Chondrocyte (in vitro differentiated cells): ENCODE results near the gene GZMM. TPM values are rescaled to one million over a fixed set of nuclear protein-coding genes. Genes with fewer than 3 reads are reported as not detected.

Experiments used
- DNase-seq: peaks from one replicate; pipeline ENCODE4 v3.0.0; 2021; ENCODE audit warnings: mixed read lengths, low spot score
- H3K27ac Mint-ChIP-seq: one replicate; pipeline ENCODE4 v1.8.0; 2021; ENCODE audit warnings: mild to moderate bottlenecking, moderate library complexity, mixed read lengths; ENCODE audit not compliant: unreplicated experiment
- H3K27me3 Mint-ChIP-seq: 2 replicates; pipeline ENCODE4 v1.8.0; 2021; ENCODE audit warnings: low read depth, mixed read lengths
- H3K36me3 Mint-ChIP-seq: 2 replicates; pipeline ENCODE4 v1.8.0; 2021; ENCODE audit warnings: low read depth, mixed read lengths
- H3K4me1 Mint-ChIP-seq: 2 replicates; pipeline ENCODE4 v1.8.0; 2021; ENCODE audit warnings: low read depth, mild to moderate bottlenecking, mixed read lengths
- H3K4me3 Mint-ChIP-seq: one replicate; pipeline ENCODE4 v1.8.0; 2021; ENCODE audit warnings: mild to moderate bottlenecking, moderate library complexity, mixed read lengths; ENCODE audit not compliant: unreplicated experiment
- H3K9me3 Mint-ChIP-seq: 2 replicates; pipeline ENCODE4 v1.8.0; 2021; ENCODE audit warnings: low read depth, mixed read lengths
- total RNA-seq: library from RNA; stranded (reverse); gene quantifications from 3 replicates; pipeline ENCODE4 v1.2.1, GENCODE V29; 2021
- TF ChIP-seq, protein P1 (sequence below): fragments of 200-600 bp; sonication (generic); IDR thresholded peaks from 2 replicates; pipeline ENCODE4 v1.5.0; 2021; ENCODE audit warnings: antibody characterized with exemption, mild to moderate bottlenecking, moderate library complexity

Gene GZMM
- total RNA-seq, 1 donor from 2014 or later, result not detected

DNA sequence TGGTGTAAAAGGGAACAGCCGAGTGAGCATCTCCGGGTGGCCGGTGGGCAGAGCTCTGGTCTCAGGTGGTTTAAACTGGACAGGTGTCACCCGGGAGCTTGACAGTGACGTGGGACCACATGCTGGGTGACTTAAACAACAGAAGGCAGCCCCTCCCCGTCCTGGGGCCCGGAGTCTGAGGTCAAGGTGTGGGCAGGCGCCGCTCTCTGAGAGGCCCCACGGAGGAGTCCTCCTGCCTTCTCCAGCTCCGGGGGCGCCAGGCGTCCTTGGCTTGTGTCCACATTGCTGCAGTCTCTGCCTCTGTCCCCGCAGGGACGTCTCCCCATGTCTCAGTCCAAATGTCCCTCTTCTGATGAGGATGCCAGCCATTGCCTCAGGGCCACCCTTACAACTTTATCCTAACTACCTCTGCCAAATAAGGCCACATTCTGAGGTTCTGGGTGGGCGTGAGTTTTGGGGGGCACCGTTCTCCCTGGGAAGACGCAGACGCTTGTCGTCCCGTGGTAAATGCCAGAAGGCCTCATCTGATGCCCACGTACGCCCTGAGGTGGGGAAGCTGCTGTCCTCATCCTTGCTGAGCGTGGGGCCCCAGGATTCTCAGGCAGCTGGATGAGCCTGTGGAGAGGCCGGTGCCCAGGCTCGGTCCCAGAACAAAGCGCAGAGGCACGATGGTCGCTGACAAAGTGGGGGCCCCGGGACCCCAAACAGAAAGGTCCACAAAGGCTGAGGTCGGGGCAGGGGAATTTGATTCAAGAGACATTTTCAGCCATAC, 12.9 kb downstream of the GZMM start:
- H3K9me3 Mint-ChIP-seq, result no peaks in the 10 kb centered on the region
- H3K4me3 Mint-ChIP-seq, result no peak overlapping the region
- H3K27me3 Mint-ChIP-seq, result no peaks in the 10 kb centered on the region
- TF ChIP-seq, protein P1, sequence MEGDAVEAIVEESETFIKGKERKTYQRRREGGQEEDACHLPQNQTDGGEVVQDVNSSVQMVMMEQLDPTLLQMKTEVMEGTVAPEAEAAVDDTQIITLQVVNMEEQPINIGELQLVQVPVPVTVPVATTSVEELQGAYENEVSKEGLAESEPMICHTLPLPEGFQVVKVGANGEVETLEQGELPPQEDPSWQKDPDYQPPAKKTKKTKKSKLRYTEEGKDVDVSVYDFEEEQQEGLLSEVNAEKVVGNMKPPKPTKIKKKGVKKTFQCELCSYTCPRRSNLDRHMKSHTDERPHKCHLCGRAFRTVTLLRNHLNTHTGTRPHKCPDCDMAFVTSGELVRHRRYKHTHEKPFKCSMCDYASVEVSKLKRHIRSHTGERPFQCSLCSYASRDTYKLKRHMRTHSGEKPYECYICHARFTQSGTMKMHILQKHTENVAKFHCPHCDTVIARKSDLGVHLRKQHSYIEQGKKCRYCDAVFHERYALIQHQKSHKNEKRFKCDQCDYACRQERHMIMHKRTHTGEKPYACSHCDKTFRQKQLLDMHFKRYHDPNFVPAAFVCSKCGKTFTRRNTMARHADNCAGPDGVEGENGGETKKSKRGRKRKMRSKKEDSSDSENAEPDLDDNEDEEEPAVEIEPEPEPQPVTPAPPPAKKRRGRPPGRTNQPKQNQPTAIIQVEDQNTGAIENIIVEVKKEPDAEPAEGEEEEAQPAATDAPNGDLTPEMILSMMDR, result no peak
- H3K36me3 Mint-ChIP-seq, result no peaks in the 10 kb centered on the region
- DNase-seq, result peak; percentile 82
- H3K27ac Mint-ChIP-seq, result no peak overlapping the region
- peaks cover 6% of the 10 kb centered on the region for H3K4me1 Mint-ChIP-seq

DNA sequence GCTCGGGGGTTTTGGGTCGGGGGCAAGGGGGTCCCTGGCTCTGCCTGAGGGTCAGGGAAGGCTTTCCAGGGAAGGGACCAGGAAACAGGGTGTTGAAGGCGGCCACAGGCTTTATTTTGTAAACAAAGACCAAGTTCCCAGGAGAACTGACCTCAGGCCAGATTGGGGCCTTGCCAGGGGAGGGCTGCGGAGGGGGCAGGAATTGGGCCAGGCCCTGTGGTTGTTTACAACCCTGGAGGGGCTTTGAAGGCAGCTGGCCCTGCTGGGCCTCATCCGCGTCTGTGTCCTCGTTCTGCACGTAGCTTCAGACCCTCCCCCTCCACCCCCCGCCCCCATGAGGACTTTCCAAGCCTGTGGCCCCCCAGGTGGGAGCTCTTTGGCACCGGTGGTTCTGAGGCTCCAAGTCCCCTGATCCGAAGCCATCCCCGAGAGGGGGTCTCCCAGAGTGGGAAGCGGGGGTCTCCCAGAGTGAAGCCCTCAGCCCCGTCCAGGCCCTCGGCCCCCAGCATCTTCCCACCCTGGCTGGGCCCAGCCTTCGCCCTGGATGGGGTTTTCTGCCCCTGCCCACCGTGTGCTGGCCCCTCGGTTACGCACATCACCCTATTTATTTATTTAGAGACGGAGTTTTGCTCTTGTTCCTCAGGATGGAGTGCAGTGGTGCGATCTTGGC, 15.1 kb downstream of the GZMM start:
- TF ChIP-seq, protein P1, result no peak
- H3K27ac Mint-ChIP-seq, result no peak overlapping the region

DNA sequence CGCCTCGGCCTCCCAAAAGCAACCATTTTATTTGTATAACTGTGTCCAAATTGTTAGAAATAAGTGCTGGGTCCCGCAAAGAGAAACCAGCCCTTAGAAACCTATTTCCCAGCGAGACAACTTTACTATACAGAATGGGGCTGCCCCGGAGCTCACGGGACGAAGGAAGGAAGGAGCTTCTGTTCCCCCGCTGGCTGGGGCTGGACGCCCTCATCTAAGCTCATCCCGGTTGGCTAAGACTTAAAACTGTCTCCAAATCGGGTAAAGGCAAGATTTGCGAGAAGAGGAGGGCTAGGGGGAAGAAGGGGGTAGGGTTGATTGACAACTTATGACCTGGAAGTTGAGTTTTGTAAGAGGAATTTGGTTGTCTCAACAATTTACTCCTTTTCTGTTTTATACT, 16.3 kb downstream of the GZMM start:
- no peaks in the 10 kb centered on the region for H3K27me3 Mint-ChIP-seq
- H3K4me3 Mint-ChIP-seq, result no peak overlapping the region
- H3K9me3 Mint-ChIP-seq, result no peaks in the 10 kb centered on the region
- H3K4me1 Mint-ChIP-seq, result peaks cover 6% of the 10 kb centered on the region
- DNase-seq, result no peak
- H3K27ac Mint-ChIP-seq, result no peak overlapping the region
- TF ChIP-seq, protein P1, result no peak
- H3K36me3 Mint-ChIP-seq, result no peaks in the 10 kb centered on the region

More for the DNA sequence above, 15.1 kb downstream of the GZMM start:
- H3K27me3 Mint-ChIP-seq, result no peaks in the 10 kb centered on the region
- no peak overlapping the region for H3K4me3 Mint-ChIP-seq
- DNase-seq, result peak; percentile 66
- no peaks in the 10 kb centered on the region for H3K9me3 Mint-ChIP-seq
- H3K36me3 Mint-ChIP-seq, result no peaks in the 10 kb centered on the region
- peaks cover 6% of the 10 kb centered on the region for H3K4me1 Mint-ChIP-seq

DNA sequence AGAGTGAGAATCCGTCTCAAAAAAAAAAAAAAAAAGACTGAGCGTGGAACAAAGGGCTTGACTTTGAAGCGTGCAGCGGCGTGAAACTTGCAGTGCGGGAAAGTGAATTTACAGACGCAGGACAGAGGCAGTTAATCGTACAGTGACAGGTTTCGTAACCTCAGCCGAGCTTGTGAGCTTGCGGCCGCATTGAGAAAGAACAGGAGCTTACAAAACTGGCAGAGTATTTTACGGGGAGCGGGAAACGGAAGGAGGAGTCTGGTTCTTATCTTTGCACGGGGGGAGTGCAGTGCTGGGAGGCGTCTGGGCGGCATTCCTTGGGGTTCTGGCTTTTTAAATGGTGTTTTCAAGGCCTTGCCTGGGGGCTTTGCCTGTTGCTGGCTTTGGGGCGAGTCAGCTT, 22.6 kb downstream of the GZMM start:
- Mint-ChIP-seq H3K27ac (no peak overlapping the region), H3K4me3 (no peak overlapping the region), H3K4me1 (peaks cover 9% of the 10 kb centered on the region), H3K27me3 (no peaks in the 10 kb centered on the region), H3K9me3 (no peaks in the 10 kb centered on the region), H3K36me3 (no peaks in the 10 kb centered on the region)
- TF ChIP-seq, protein P1, result no peak
- DNase-seq, result no peak

DNA sequence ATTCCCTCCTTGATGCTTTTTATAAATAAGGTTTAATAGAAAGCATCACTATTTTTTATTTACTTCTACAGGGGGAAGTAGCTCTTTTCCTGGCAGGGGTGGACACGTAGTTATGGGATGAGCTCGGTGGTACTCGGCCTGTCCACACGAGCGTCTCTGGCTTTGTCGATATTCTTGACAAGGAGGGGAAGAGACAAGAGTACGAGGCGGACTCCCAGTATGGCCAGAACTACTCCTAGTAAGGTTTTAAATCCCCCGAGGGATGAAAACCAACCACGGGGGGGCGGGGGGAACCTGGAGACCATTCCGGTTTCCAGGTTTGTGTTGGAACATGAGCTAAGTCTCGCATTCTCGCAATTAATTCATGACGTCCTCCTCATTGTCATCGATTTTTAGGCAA, 23.0 kb downstream of the GZMM start:
- no peak overlapping the region for H3K4me3 Mint-ChIP-seq
- no peak for DNase-seq
- TF ChIP-seq, protein P1, result no peak
- H3K4me1 Mint-ChIP-seq, result peaks cover 13% of the 10 kb centered on the region
- no peak overlapping the region for H3K27ac Mint-ChIP-seq
- no peaks in the 10 kb centered on the region for H3K27me3 Mint-ChIP-seq
- H3K9me3 Mint-ChIP-seq, result no peaks in the 10 kb centered on the region
- H3K36me3 Mint-ChIP-seq, result no peaks in the 10 kb centered on the region
